ENCODE results near the gene RASGRP2. TPM values are rescaled to one million over a fixed set of nuclear protein-coding genes. Genes with fewer than 3 reads are reported as not detected.
A peak's percentile ranks its signal among the peaks of the same experiment; 100 is the strongest.

The RASGRP2 gene
- total RNA-seq, 1 experiment from 2014 or later, result 4.0 TPM

DNA sequence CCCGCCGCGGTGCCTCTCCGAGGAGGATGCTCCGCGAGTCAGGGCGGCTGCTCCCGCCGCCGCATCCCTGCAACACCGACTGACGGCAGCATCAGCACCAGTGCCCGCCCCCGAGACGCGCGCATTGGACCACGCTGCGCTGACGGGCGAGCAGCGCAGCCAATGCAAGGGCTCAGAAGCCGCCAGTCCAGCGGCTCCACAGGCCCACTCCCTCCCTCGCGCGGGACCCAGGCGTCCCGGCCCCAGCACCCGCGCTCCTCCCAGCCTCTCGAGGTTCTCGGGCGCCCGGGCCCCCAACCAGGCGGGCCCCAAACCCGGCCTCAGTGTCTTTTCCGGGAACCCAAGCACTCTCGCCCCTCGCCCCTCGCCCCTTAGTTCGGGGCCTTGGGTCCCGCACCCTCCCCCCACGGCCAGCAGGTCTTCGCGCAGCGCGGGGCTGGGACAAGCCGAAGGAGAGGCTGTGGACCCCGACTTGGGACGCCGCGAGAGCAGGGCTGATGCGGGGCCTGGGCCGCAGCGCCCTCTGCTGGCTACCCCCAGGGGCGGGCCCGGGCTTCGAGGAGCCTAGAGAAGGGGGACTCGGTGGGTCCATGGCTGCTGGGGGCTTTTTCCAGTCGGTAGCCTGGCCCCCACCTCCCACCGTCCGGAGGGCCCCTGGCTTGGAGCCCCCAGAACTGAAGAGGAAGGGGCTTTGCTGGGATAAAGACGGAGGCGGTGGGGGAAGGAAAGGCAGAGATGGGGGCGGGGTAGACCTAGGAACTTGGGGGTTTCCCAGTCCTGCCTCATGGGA lies 20.6 kb downstream of the RASGRP2 start, which contains the start of gene NRXN2:
Gene NRXN2 (minus strand): TSS at position 81 of the 790 bp plus-strand sequence. CDS start 9,498 bp downstream, outside the sequence.
- H3K27me3 ChIP-seq (replicated peaks; ENCODE audit: control insufficient read depth, insufficient read depth, low read length), result peaks cover 5% of the 10 kb centered on the region; the same call in 1 of the 2 replicates
- H3K4me3 Mint-ChIP-seq (ENCODE audit: unreplicated experiment), result peak within 1 kb of the TSS; percentile 62
- peak within 1 kb of the TSS; percentile 74 for H3K4me3 ChIP-seq (ENCODE audit: low read depth, low read length)
- no peaks in the 10 kb centered on the region for H3K36me3 ChIP-seq (ENCODE audit: control insufficient read depth, insufficient read depth, low read length)
- peaks cover 24% of the 10 kb centered on the region for H3K4me1 ChIP-seq
- POLR2A ChIA-PET, result no interaction called here
- H3K9me3 ChIP-seq, result no peaks in the 10 kb centered on the region
- TF ChIP-seq, protein P1, sequence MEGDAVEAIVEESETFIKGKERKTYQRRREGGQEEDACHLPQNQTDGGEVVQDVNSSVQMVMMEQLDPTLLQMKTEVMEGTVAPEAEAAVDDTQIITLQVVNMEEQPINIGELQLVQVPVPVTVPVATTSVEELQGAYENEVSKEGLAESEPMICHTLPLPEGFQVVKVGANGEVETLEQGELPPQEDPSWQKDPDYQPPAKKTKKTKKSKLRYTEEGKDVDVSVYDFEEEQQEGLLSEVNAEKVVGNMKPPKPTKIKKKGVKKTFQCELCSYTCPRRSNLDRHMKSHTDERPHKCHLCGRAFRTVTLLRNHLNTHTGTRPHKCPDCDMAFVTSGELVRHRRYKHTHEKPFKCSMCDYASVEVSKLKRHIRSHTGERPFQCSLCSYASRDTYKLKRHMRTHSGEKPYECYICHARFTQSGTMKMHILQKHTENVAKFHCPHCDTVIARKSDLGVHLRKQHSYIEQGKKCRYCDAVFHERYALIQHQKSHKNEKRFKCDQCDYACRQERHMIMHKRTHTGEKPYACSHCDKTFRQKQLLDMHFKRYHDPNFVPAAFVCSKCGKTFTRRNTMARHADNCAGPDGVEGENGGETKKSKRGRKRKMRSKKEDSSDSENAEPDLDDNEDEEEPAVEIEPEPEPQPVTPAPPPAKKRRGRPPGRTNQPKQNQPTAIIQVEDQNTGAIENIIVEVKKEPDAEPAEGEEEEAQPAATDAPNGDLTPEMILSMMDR (IDR thresholded peaks at IDR 0.05; ENCODE audit: insufficient read depth in 1 of 2, low read depth in 1 of 2, low read length in 1 of 2, severe bottlenecking in 1 of 2, unreplicated experiment in 1 of 2), result peak; percentile 93 to 96
- H3K4me1 Mint-ChIP-seq (ENCODE audit: low read depth, unreplicated experiment), result peaks cover 12% of the 10 kb centered on the region
- peak; percentile 86 to 90 for DNase-seq
- H3K36me3 Mint-ChIP-seq (ENCODE audit: insufficient read depth, unreplicated experiment), result no peaks in the 10 kb centered on the region
- intact Hi-C loops (cut with micrococcal nuclease; ENCODE audit: unreplicated experiment), result loop anchor here (1.0 kb wide), 1 partner anchor 35 kb away; no protein-coding TSS in a partner anchor
- no TSS peak for BruUV-seq (replicated peaks)
- no peaks in the 10 kb centered on the region for H3K9me3 Mint-ChIP-seq (ENCODE audit: unreplicated experiment)
- CTCF ChIA-PET, result interaction anchor here (1.1 to 1.8 kb wide), 2 partner anchors 10 to 35 kb away, joined by 3 to 5 read pairs; no protein-coding TSS in a partner anchor
- H3K27me3 Mint-ChIP-seq (ENCODE audit: insufficient read depth, unreplicated experiment), result peaks cover 16% of the 10 kb centered on the region
- no peak within 1 kb of the TSS for H3K27ac Mint-ChIP-seq (ENCODE audit: unreplicated experiment)

DNA sequence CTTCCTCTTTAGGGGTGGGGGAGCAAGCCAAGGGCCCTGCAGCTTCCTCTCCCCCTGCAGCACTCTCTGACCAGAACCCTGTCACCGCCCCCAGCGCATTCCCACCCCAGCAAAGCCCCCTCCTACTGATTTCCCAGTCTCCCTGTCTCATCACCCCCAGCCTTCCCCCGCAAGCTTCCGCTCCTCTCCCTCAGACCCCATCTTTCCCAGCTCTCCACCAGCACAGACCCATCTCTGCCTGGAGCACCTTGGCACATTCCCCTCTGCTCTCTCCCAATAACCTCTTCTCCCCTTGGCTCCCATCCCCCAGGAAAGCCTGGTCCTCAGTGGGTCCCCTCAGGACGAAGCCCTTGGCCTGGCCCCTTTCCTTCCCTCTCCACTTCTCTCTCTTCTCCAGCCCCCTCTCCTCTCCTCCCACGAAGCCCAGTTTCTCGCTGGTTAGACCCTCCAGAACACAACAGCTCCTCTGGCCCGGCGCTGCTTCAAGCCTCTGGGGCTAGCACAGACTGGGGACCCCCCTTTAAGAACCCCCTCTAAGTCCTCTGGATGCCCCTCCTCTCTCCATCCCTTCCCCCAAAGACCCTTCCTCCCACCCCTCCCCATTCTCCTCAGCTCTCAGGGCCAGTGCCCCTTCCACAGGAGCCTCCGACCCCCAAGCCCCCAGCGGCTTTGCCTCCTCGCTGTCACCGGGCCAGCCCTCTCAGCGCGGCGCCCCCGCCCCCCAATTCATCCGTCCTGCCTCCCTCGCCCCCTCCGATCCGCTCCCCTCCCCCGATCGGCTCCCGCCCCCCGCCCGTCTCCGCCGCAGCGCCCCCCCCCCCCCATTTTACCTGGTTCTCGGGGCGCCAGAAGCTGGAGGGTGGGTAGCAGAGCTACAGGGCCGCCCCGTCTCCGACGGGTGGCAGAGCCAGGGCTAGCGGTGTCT lies 21.5 kb downstream of the RASGRP2 start:
- no peak for DNase-seq
- no peaks in the 10 kb centered on the region for H3K9me3 Mint-ChIP-seq (ENCODE audit: unreplicated experiment)
- no TSS peak for BruUV-seq (replicated peaks)
- no peaks in the 10 kb centered on the region for H3K36me3 Mint-ChIP-seq (ENCODE audit: insufficient read depth, unreplicated experiment)
- no peak overlapping the region for H3K27ac Mint-ChIP-seq (ENCODE audit: unreplicated experiment)
- H3K27me3 Mint-ChIP-seq (ENCODE audit: insufficient read depth, unreplicated experiment), result peaks cover 21% of the 10 kb centered on the region
- intact Hi-C loops (cut with micrococcal nuclease; ENCODE audit: unreplicated experiment), result loop anchor here (1.0 kb wide), 1 partner anchor 34 kb away; no protein-coding TSS in a partner anchor
- Histone ChIP-seq H3K27me3 (replicated peaks; ENCODE audit: control insufficient read depth, insufficient read depth, low read length) (peaks cover 5% of the 10 kb centered on the region; the same call in 1 of the 2 replicates), H3K4me1 (peaks cover 24% of the 10 kb centered on the region), H3K36me3 (ENCODE audit: control insufficient read depth, insufficient read depth, low read length) (no peaks in the 10 kb centered on the region), H3K4me3 (ENCODE audit: low read depth, low read length) (no peak overlapping the region), H3K9me3 (no peaks in the 10 kb centered on the region)
- CTCF ChIA-PET, result interaction anchor here (0.7 to 1.8 kb wide), 3 partner anchors 9 to 34 kb away, joined by 3 to 5 read pairs (median 5); no protein-coding TSS in a partner anchor
- POLR2A ChIA-PET, result no interaction called here
- H3K4me1 Mint-ChIP-seq (ENCODE audit: low read depth, unreplicated experiment), result peaks cover 12% of the 10 kb centered on the region
- H3K4me3 Mint-ChIP-seq (ENCODE audit: unreplicated experiment), result no peak overlapping the region
- TF ChIP-seq, protein P1 (IDR thresholded peaks at IDR 0.05; ENCODE audit: insufficient read depth in 1 of 2, low read depth in 1 of 2, low read length in 1 of 2, severe bottlenecking in 1 of 2, unreplicated experiment in 1 of 2), result no peak

DNA sequence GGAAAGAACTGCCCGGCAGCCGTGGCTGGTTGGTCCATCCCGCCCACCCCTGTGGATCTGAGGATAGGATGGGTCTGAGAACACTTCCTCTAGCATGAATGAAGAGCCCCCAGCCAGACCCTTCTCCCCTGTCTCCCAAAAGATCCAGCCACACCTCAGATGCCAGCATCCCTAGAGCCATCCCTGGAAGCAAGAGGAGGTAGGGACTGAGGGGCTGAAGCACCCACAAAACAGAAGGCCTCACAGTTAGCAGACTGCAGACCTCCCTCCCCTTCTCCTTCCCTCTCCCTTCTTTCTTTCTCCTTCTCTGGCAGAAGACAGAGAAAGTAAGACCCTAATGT lies 22.6 kb downstream of the RASGRP2 start:
- H3K36me3 Mint-ChIP-seq (ENCODE audit: insufficient read depth, unreplicated experiment), result no peaks in the 10 kb centered on the region
- ChIA-PET POLR2A (no interaction called here), CTCF (interaction anchor here (0.7 kb wide), 1 partner anchor 14 kb away, joined by 5 read pairs; no protein-coding TSS in a partner anchor)
- H3K36me3 ChIP-seq (ENCODE audit: control insufficient read depth, insufficient read depth, low read length), result no peaks in the 10 kb centered on the region
- peaks cover 24% of the 10 kb centered on the region for H3K4me1 ChIP-seq
- TF ChIP-seq, protein P1 (IDR thresholded peaks at IDR 0.05; ENCODE audit: insufficient read depth in 1 of 2, low read depth in 1 of 2, low read length in 1 of 2, severe bottlenecking in 1 of 2, unreplicated experiment in 1 of 2), result no peak
- no TSS peak for BruUV-seq (replicated peaks)
- intact Hi-C loops (cut with micrococcal nuclease; ENCODE audit: unreplicated experiment), result no loop called here
- peaks cover 26% of the 10 kb centered on the region for H3K27me3 Mint-ChIP-seq (ENCODE audit: insufficient read depth, unreplicated experiment)
- no peak overlapping the region for H3K27ac Mint-ChIP-seq (ENCODE audit: unreplicated experiment)
- DNase-seq, result no peak
- no peaks in the 10 kb centered on the region for H3K9me3 Mint-ChIP-seq (ENCODE audit: unreplicated experiment)
- H3K4me1 Mint-ChIP-seq (ENCODE audit: low read depth, unreplicated experiment), result peaks cover 12% of the 10 kb centered on the region
- H3K9me3 ChIP-seq, result no peaks in the 10 kb centered on the region
- H3K4me3 ChIP-seq (ENCODE audit: low read depth, low read length), result no peak overlapping the region
- H3K4me3 Mint-ChIP-seq (ENCODE audit: unreplicated experiment), result no peak overlapping the region
- peaks cover 7% of the 10 kb centered on the region; the same call in 1 of the 2 replicates for H3K27me3 ChIP-seq (replicated peaks; ENCODE audit: control insufficient read depth, insufficient read depth, low read length)
